GM03348 (cell line): ENCODE data around the gene SYT2.
A peak's percentile ranks its signal among the peaks of the same experiment; 100 is the strongest.

Source experiments
- DNase-seq: peaks from one replicate; pipeline ENCODE4 v3.0.0; 2012; ENCODE audit warnings: low spot score

Gene SYT2

GRCh38 chr1:202677433-202677832, 32.8 kb downstream of the SYT2 start:
- DNase-seq = no peak

GRCh38 chr1:202673531-202673930, 36.7 kb downstream of the SYT2 start:
- no peak for DNase-seq

- DNase-seq = no peak
Measured at GRCh38 chr1:202671399-202671798, 38.9 kb downstream of the SYT2 start.

GRCh38 chr1:202665417-202665816, 44.8 kb downstream of the SYT2 start:
- DNase-seq = no peak

- no peak for DNase-seq
Measured at GRCh38 chr1:202664083-202664482, 46.2 kb downstream of the SYT2 start.

GRCh38 chr1:202663131-202663530, 47.1 kb downstream of the SYT2 start:
- no peak for DNase-seq

GRCh38 chr1:202662081-202662480, 48.2 kb downstream of the SYT2 start:
- no peak for DNase-seq

- no peak for DNase-seq
Measured at GRCh38 chr1:202661136-202661845, 49.0 kb downstream of the SYT2 start.

- no peak for DNase-seq
Measured at GRCh38 chr1:202659974-202660373, 50.3 kb downstream of the SYT2 start.

GRCh38 chr1:202659541-202659940, 50.7 kb downstream of the SYT2 start:
- no peak for DNase-seq

- DNase-seq = no peak
Measured at GRCh38 chr1:202658769-202659168, 51.5 kb downstream of the SYT2 start.

- DNase-seq = no peak
Measured at GRCh38 chr1:202658251-202658759, 51.9 kb downstream of the SYT2 start.

GRCh38 chr1:202656951-202657646, 53.2 kb downstream of the SYT2 start:
- peak; percentile 48 for DNase-seq

GRCh38 chr1:202656057-202656456, 54.2 kb downstream of the SYT2 start:
- no peak for DNase-seq

GRCh38 chr1:202654079-202654478, 56.2 kb downstream of the SYT2 start:
- DNase-seq = no peak

- no peak for DNase-seq
Measured at GRCh38 chr1:202649553-202650392, 60.5 kb downstream of the SYT2 start.

- no peak for DNase-seq
Measured at GRCh38 chr1:202648605-202649226, 61.5 kb downstream of the SYT2 start.

- DNase-seq = no peak
Measured at GRCh38 chr1:202645097-202645476, 65.2 kb downstream of the SYT2 start.

GRCh38 chr1:202644219-202645096, 65.8 kb downstream of the SYT2 start:
- DNase-seq = no peak

- peak; percentile 24 for DNase-seq
Measured at GRCh38 chr1:202643397-202644218, 66.6 kb downstream of the SYT2 start.
